ENCODE measurements around the gene FOXP1.

Gene FOXP1

DNA sequence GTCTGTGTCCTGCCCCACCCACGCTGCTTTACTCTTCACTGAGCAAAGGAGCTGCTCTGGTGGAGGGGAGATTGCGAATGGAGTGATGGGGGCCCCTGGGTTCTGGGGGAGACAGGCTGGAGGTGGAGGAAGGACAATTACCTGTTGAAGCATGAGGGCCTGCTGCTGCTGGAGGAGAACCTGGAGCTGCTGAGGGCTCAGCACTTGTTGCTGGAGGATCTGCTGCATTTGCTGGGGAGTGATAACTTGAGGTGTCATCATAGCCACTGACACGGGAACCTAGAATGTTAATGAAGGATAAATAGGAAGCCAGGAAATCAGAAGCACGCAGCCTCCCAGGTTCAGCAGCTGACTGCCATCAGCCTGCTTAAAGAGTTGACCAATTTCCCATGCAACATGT, 530.0 kb downstream of the FOXP1 start:
- Histone ChIP-seq H3K4me2 (ENCODE audit: low read length) (no peak overlapping the region), H3K79me2 (ENCODE audit: control insufficient read depth, low read length) (no peaks in the 10 kb centered on the region; the same call in 1 of the 2 replicates), H3K27ac (ENCODE audit: low read depth, low read length) (no peak overlapping the region), H3K4me3 (ENCODE audit: low read length) (no peak overlapping the region), H3F3A (ENCODE audit: control insufficient read depth, insufficient read depth) (no peaks in the 10 kb centered on the region), H3K4me1 (ENCODE audit: control insufficient read depth, low read length) (peaks cover 13% of the 10 kb centered on the region), H3K36me3 (ENCODE audit: control insufficient read depth, low read length) (peaks cover 40% of the 10 kb centered on the region), H3K9me3 (ENCODE audit: control insufficient read depth, insufficient read depth, low read length) (no peaks in the 10 kb centered on the region), H3K9me2 (replicated peaks; ENCODE audit: control insufficient read depth, low read length) (no peaks in the 10 kb centered on the region), H4K20me1 (ENCODE audit: control insufficient read depth, insufficient read depth, low read depth, low read length) (no peaks in the 10 kb centered on the region), H3K27me3 (ENCODE audit: control insufficient read depth, low read length) (no peaks in the 10 kb centered on the region)
- TF ChIP-seq EZH2phosphoT487 (IDR thresholded peaks at IDR 0.05; ENCODE audit: borderline replicate concordance, low read length) (no peak), CTCF (IDR thresholded peaks at IDR 0.05; ENCODE audit: low read depth, low read length, poor library complexity, severe bottlenecking) (no peak)

- no peak for TF ChIP-seq CTCF (IDR thresholded peaks at IDR 0.05; ENCODE audit: low read depth, low read length, poor library complexity, severe bottlenecking)
- TF ChIP-seq EZH2phosphoT487 (IDR thresholded peaks at IDR 0.05; ENCODE audit: borderline replicate concordance, low read length): no peak
- H3K9me2 ChIP-seq (replicated peaks; ENCODE audit: control insufficient read depth, low read length): no peaks in the 10 kb centered on the region
- peaks cover 13% of the 10 kb centered on the region for H3K4me1 ChIP-seq (ENCODE audit: control insufficient read depth, low read length)
- H3K36me3 ChIP-seq (ENCODE audit: control insufficient read depth, low read length): peaks cover 40% of the 10 kb centered on the region
- H3K4me2 ChIP-seq (ENCODE audit: low read length): no peak overlapping the region
- H3F3A ChIP-seq (ENCODE audit: control insufficient read depth, insufficient read depth): no peaks in the 10 kb centered on the region
- no peak overlapping the region for H3K27ac ChIP-seq (ENCODE audit: low read depth, low read length)
- H4K20me1 ChIP-seq (ENCODE audit: control insufficient read depth, insufficient read depth, low read depth, low read length): no peaks in the 10 kb centered on the region
- H3K27me3 ChIP-seq (ENCODE audit: control insufficient read depth, low read length): no peaks in the 10 kb centered on the region
- no peaks in the 10 kb centered on the region; the same call in 1 of the 2 replicates for H3K79me2 ChIP-seq (ENCODE audit: control insufficient read depth, low read length)
- no peaks in the 10 kb centered on the region for H3K9me3 ChIP-seq (ENCODE audit: control insufficient read depth, insufficient read depth, low read length)
- no peak overlapping the region for H3K4me3 ChIP-seq (ENCODE audit: low read length)
These were observed 530.8 kb downstream of the FOXP1 start for GRCh38 chr3:71052716-71053115.

DNA sequence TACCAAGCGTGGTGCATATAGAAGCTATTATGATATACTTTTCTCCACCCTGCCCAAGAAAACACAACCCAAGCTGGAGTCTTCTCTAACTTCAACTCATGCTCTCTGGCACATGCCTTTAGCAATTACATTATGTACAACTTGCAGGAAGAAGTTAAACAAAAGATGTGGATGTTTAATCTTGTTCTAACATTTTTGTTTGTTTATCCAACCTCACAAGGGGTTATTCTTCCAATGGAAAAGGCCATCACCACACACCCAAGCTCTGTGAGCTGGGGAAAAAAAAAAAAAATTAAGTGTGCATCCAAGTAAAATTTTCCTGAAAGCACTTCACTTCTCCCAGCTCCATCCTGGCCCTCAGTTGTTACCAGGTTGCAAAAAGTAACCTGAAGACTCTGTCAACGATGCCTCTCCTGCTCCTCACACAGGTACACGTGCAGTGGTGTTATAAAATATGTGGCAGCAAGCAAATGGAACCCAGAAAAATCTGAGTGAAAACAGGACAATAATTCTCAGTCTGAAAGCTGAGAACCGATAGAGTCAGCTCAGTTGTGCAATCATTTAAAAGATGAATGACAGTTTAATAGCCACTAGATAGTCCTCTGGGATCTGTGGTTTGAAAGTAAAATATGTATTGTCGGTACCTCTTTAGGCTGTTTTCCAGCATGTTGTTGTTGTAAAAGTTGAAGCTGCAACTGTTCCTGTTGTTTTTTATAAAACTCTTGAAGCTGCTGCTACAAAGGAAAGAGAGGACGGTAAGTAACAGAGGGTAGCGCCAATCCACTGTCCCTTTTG, 531.4 kb downstream of the FOXP1 start:
- H3K27me3 ChIP-seq (ENCODE audit: control insufficient read depth, low read length): no peaks in the 10 kb centered on the region
- no peaks in the 10 kb centered on the region for H3F3A ChIP-seq (ENCODE audit: control insufficient read depth, insufficient read depth)
- H3K4me2 ChIP-seq (ENCODE audit: low read length): no peak overlapping the region
- no peaks in the 10 kb centered on the region; the same call in 1 of the 2 replicates for H3K79me2 ChIP-seq (ENCODE audit: control insufficient read depth, low read length)
- no peak for TF ChIP-seq CTCF (IDR thresholded peaks at IDR 0.05; ENCODE audit: low read depth, low read length, poor library complexity, severe bottlenecking)
- TF ChIP-seq EZH2phosphoT487 (IDR thresholded peaks at IDR 0.05; ENCODE audit: borderline replicate concordance, low read length): no peak
- no peaks in the 10 kb centered on the region for H3K9me3 ChIP-seq (ENCODE audit: control insufficient read depth, insufficient read depth, low read length)
- H3K4me3 ChIP-seq (ENCODE audit: low read length): no peak overlapping the region
- no peak overlapping the region for H3K27ac ChIP-seq (ENCODE audit: low read depth, low read length)
- H3K4me1 ChIP-seq (ENCODE audit: control insufficient read depth, low read length): peaks cover 13% of the 10 kb centered on the region
- no peaks in the 10 kb centered on the region for H3K9me2 ChIP-seq (replicated peaks; ENCODE audit: control insufficient read depth, low read length)
- peaks cover 42% of the 10 kb centered on the region for H3K36me3 ChIP-seq (ENCODE audit: control insufficient read depth, low read length)
- H4K20me1 ChIP-seq (ENCODE audit: control insufficient read depth, insufficient read depth, low read depth, low read length): no peaks in the 10 kb centered on the region
